Mammary epithelial cell (primary cell): ENCODE results near the gene DACH1.

Source experiments
- EZH2 ChIP-seq: IDR thresholded peaks from 2 replicates; pipeline ENCODE4 v1.6.1; 2012; ENCODE audit warnings: low read length, inconsistent platforms, borderline replicate concordance
- TF ChIP-seq, protein P1 (sequence below), 2 donors: IDR thresholded peaks in 1 of 2; conservative IDR thresholded peaks in 1 of 2; 2 replicates each; pipeline ENCODE4 v1.5.1; 2011 to 2012; ENCODE audit warnings: inconsistent platforms in 2 of 2, low read length in 2 of 2, mild to moderate bottlenecking in 2 of 2, control low read depth in 1 of 2, low read depth in 1 of 2; ENCODE audit not compliant: insufficient read depth in 1 of 2; ENCODE audit errors: extremely low read depth in 1 of 2

DNA sequence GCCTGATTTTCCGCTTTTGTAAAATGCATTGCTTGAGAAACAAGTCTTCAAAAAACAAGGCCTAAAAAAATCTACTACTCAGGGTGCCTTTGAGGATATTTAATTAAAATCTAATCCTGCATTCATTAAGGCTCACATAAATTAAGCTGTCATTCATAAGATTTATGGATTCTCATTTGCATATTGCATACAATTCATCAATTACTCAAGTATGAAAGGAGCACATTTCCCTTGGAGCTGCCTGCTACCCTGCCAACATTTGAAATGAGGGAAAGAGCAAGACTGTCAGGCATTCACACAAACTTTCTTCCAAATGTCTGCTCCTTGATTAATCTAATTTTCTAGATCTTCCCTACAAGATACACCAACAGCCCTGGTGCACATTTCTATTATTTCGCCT lies 140.0 kb downstream of the DACH1 start:
- TF ChIP-seq, protein P1, sequence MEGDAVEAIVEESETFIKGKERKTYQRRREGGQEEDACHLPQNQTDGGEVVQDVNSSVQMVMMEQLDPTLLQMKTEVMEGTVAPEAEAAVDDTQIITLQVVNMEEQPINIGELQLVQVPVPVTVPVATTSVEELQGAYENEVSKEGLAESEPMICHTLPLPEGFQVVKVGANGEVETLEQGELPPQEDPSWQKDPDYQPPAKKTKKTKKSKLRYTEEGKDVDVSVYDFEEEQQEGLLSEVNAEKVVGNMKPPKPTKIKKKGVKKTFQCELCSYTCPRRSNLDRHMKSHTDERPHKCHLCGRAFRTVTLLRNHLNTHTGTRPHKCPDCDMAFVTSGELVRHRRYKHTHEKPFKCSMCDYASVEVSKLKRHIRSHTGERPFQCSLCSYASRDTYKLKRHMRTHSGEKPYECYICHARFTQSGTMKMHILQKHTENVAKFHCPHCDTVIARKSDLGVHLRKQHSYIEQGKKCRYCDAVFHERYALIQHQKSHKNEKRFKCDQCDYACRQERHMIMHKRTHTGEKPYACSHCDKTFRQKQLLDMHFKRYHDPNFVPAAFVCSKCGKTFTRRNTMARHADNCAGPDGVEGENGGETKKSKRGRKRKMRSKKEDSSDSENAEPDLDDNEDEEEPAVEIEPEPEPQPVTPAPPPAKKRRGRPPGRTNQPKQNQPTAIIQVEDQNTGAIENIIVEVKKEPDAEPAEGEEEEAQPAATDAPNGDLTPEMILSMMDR (conservative IDR thresholded peaks at IDR 0.05 in 1 of 2, IDR thresholded peaks at IDR 0.05 in 1 of 2; ENCODE audit: extremely low read depth in 1 of 2, insufficient read depth in 1 of 2, low read depth in 1 of 2, low read length in 2 of 2): no peak
- no peak for TF ChIP-seq EZH2
